Cardiac muscle cell (in vitro differentiated cells and primary cell): ENCODE data around the gene FAM124A. TPM values are rescaled to one million over a fixed set of nuclear protein-coding genes. Genes with fewer than 3 reads are reported as not detected.

Experiments used
- DNase-seq, 2 donors: peaks; one replicate each; pipeline versions ENCODE4 v3.0.0 to v3.0.0-alpha.2; 2010 to 2017; ENCODE audit warnings: low read depth in 1 of 2, low spot score in 1 of 2
- H3K27ac ChIP-seq: fragments of 200-600 bp; sonication (generic); 2 replicates; pipeline ENCODE4 v1.5.1; 2016
- H3K27me3 ChIP-seq: fragments of 200-600 bp; sonication (generic); 2 replicates; pipeline ENCODE4 v1.6.0; 2016; ENCODE audit warnings: control low read depth
- H3K36me3 ChIP-seq: fragments of 200-600 bp; sonication (generic); 2 replicates; pipeline ENCODE4 v1.5.1; 2016; ENCODE audit warnings: control low read depth
- H3K4me1 ChIP-seq: fragments of 200-600 bp; sonication (generic); 2 replicates; pipeline ENCODE4 v1.8.1; 2017; ENCODE audit warnings: low read depth, mild to moderate bottlenecking, mixed run types
- H3K4me3 ChIP-seq: fragments of 200-600 bp; sonication (generic); 2 replicates; pipeline ENCODE4 v1.5.1; 2016; ENCODE audit warnings: mild to moderate bottlenecking
- H3K9me3 ChIP-seq: fragments of 200-600 bp; sonication (generic); 2 replicates; pipeline ENCODE4 v1.5.1; 2017; ENCODE audit warnings: low read depth, mild to moderate bottlenecking, control low read depth
- CTCF ChIP-seq: IDR thresholded peaks from 2 replicates; pipeline ENCODE4 v1.5.1; 2012; ENCODE audit warnings: low read depth, mild to moderate bottlenecking, low read length
- polyA plus RNA-seq: library from polyadenylated mRNA; unstranded; fragments of >200 nt; fragmentation: Nextera tagmentation; extraction: Ambion mirVana; gene quantifications from 2 replicates; pipeline ENCODE4 v1.2.1, GENCODE V29; 2016
- total RNA-seq: library from RNA; depleted of rRNA; stranded (reverse); fragments of >200 nt; gene quantifications from 2 replicates; pipeline ENCODE4 v1.2.3, GENCODE V29; 2016

The FAM124A gene
- total RNA-seq: 0.18 and 0.25 TPM in 2 replicates
- polyA plus RNA-seq: 0.16 TPM in 1 of 2 replicates, not detected in the other

GRCh38 chr13:51222037-51222685 is at the start of gene FAM124A:
Gene FAM124A (plus strand): TSS chr13:51222398. CDS start chr13:51222502, 104 bp downstream.
- no peaks in the 10 kb centered on the region for H3K9me3 ChIP-seq
- peaks cover 46% of the 10 kb centered on the region for H3K27me3 ChIP-seq
- H3K4me1 ChIP-seq: no peaks in the 10 kb centered on the region
- no peak within 1 kb of the TSS for H3K27ac ChIP-seq
- no peak for TF ChIP-seq CTCF
- H3K36me3 ChIP-seq: no peaks in the 10 kb centered on the region
- H3K4me3 ChIP-seq: peak within 1 kb of the TSS; percentile 76
- peak; percentile 54 to 81 for DNase-seq

- H3K27ac ChIP-seq: no peak overlapping the region
- DNase-seq: no peak
- TF ChIP-seq CTCF: no peak
- no peaks in the 10 kb centered on the region for H3K4me1 ChIP-seq
- H3K36me3 ChIP-seq: no peaks in the 10 kb centered on the region
- no peaks in the 10 kb centered on the region for H3K9me3 ChIP-seq
- peaks cover 15% of the 10 kb centered on the region for H3K27me3 ChIP-seq
- H3K4me3 ChIP-seq: no peak overlapping the region
Observed at GRCh38 chr13:51175021-51175420, 47.2 kb upstream of the FAM124A start.

- no peak for TF ChIP-seq CTCF
- Histone ChIP-seq H3K9me3 (no peaks in the 10 kb centered on the region), H3K36me3 (no peaks in the 10 kb centered on the region), H3K27me3 (peaks cover 11% of the 10 kb centered on the region), H3K27ac (no peak overlapping the region), H3K4me3 (no peak overlapping the region), H3K4me1 (no peaks in the 10 kb centered on the region)
- DNase-seq: no peak
Observed at GRCh38 chr13:51175639-51176038, 46.6 kb upstream of the FAM124A start.

- Histone ChIP-seq H3K36me3 (no peaks in the 10 kb centered on the region), H3K4me3 (no peak overlapping the region), H3K27ac (no peak overlapping the region), H3K27me3 (no peaks in the 10 kb centered on the region), H3K9me3 (no peaks in the 10 kb centered on the region), H3K4me1 (no peaks in the 10 kb centered on the region)
- DNase-seq: no peak
- TF ChIP-seq CTCF: no peak
Observed at GRCh38 chr13:51177188-51177587, 45.0 kb upstream of the FAM124A start.

GRCh38 chr13:51178456-51179074 is 43.6 kb upstream of the FAM124A start:
- Histone ChIP-seq H3K4me3 (no peak overlapping the region), H3K9me3 (no peaks in the 10 kb centered on the region), H3K36me3 (no peaks in the 10 kb centered on the region), H3K27me3 (no peaks in the 10 kb centered on the region), H3K4me1 (no peaks in the 10 kb centered on the region), H3K27ac (no peak overlapping the region)
- no peak for TF ChIP-seq CTCF
- peak in 1 of 2 donors; percentile 41 for DNase-seq
